ENCODE measurements around the gene CPSF4L.

The CPSF4L gene

DNA sequence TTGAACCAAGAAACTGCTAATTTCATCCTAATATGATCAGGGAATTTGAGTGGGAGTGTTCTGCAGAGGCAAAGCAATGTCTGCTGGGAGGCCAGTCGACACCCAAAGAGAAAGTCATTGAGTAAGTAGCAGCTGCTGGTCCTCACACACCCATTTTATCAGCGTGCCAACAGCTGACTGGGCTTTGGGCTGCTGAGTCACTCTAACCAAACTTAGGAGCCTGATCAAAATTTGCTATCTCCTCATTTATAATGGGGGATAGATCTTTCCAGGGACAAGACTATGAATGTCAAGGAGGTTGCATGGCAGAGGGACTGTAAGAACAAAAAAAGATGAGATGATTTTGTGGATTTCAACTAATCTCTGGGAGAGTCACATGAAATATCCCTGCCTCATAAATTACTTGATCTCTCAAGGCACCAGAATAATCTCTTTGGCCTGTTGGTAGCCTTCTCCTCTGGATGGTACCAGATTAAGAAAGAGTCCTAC lies 32.9 kb downstream of the CPSF4L start:
- in situ Hi-C loops (cut with HindIII; ENCODE audit: low sequenced_read_pairs): no loop called here
- peak; percentile 55 for DNase-seq (ENCODE audit: low read depth)
- TF ChIP-seq, protein P1, sequence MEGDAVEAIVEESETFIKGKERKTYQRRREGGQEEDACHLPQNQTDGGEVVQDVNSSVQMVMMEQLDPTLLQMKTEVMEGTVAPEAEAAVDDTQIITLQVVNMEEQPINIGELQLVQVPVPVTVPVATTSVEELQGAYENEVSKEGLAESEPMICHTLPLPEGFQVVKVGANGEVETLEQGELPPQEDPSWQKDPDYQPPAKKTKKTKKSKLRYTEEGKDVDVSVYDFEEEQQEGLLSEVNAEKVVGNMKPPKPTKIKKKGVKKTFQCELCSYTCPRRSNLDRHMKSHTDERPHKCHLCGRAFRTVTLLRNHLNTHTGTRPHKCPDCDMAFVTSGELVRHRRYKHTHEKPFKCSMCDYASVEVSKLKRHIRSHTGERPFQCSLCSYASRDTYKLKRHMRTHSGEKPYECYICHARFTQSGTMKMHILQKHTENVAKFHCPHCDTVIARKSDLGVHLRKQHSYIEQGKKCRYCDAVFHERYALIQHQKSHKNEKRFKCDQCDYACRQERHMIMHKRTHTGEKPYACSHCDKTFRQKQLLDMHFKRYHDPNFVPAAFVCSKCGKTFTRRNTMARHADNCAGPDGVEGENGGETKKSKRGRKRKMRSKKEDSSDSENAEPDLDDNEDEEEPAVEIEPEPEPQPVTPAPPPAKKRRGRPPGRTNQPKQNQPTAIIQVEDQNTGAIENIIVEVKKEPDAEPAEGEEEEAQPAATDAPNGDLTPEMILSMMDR (IDR thresholded peaks at IDR 0.05; ENCODE audit: low read depth, low read length, missing control alignments): no peak
- H3K4me3 ChIP-seq (ENCODE audit: low read depth, low read length): no peak overlapping the region

DNA sequence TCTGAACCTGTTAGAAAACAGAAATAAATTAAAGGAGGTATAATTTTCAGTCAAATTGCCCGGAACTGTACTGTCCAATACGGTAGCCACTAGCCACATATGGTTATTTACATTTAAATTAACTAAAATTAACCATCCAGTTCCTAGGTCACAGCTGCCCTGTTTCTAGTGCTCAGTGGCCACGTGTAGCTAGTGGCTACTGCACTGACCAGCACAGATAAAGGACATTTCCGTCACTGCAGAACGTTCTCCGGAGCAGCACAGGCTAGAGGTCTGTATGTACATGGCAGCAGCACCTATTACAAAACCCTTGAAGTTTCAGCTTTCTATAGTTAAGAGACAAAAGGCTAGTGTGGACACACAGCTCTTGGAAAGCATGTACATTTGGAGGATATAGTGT lies 33.7 kb downstream of the CPSF4L start:
- in situ Hi-C loops (cut with HindIII; ENCODE audit: low sequenced_read_pairs): no loop called here
- no peak for DNase-seq (ENCODE audit: low read depth)
- TF ChIP-seq, protein P1 (IDR thresholded peaks at IDR 0.05; ENCODE audit: low read depth, low read length, missing control alignments): no peak
- H3K4me3 ChIP-seq (ENCODE audit: low read depth, low read length): no peak overlapping the region

DNA sequence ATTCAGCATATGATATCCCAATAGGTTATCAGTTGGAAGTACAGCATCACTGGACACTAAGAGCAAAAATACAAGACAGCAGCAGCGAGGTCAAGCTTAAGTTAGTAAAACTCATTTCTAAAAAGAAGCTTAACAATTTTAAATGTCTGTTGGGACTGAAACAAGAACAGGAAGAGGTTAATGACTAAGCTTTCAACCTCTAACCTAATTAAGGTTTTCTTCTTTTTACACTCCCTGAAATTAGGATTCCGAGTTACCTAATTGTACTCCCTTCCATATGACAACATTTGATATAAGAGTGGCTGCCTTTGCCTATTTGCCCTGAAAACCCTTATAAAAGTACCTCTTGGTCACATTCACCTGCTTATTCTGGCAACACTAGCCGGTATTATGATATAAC lies 34.3 kb downstream of the CPSF4L start:
- TF ChIP-seq, protein P1 (IDR thresholded peaks at IDR 0.05; ENCODE audit: low read depth, low read length, missing control alignments): no peak
- H3K4me3 ChIP-seq (ENCODE audit: low read depth, low read length): no peak overlapping the region
- in situ Hi-C loops (cut with HindIII; ENCODE audit: low sequenced_read_pairs): no loop called here
- DNase-seq (ENCODE audit: low read depth): no peak

DNA sequence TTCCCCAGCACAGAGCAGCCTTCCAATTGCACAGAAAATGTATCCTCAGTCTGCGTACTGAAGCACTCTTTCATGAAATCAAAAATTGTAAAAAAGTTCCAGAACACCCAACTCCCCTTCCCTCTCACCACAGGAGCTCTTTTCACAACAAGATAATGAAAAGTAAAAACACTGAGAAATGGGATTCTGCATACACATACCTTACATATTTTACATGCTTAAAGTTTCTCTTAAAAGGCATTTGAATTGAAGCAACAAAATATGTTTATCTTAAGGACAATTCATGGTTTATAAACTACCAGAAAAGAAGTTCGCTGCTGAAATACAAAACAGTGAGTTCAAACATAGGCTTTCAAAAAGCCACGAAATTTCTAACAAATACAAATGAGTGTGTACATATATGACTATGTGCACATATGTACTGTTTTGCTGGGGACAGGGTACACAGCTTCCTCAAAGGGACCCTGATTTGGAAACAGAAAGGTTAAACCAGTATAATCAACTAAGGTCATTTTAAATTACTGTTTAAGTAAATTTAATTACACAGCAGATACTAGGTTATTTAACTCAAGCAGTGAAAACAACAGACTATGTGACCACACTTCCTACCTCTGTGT lies 35.0 kb downstream of the CPSF4L start:
- DNase-seq (ENCODE audit: low read depth): no peak
- TF ChIP-seq, protein P1 (IDR thresholded peaks at IDR 0.05; ENCODE audit: low read depth, low read length, missing control alignments): no peak
- in situ Hi-C loops (cut with HindIII; ENCODE audit: low sequenced_read_pairs): no loop called here
- H3K4me3 ChIP-seq (ENCODE audit: low read depth, low read length): no peak overlapping the region

DNA sequence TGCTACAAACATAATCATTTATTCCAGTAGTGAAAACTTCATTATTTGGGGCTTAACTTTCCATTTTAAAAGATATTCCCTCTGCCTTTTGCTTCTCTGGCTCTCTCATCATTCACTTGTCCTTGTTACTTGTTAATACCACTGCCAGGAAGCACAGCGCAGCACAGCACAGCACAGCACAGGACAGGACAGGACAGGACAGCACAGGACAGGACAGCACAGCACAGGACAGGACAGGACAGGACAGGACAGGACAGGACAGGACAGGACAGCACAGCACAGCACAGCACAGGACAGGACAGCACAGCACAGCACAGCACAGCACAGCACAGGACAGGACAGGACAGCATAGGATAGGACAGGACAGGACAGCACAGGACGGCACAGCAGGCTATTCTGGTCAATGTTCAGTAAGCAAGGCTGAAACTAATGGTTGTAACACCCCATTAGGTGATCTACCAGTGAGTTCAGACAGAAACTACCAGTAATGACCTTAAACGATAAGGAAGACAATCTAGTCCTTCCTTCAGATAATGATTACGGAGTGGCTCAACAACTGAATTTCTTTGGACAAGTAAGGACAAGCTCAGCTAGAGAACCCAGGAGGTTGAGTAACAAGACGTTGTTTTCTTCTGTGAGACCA lies 36.9 kb downstream of the CPSF4L start:
- in situ Hi-C loops (cut with HindIII; ENCODE audit: low sequenced_read_pairs): no loop called here
- no peak for DNase-seq (ENCODE audit: low read depth)
- TF ChIP-seq, protein P1 (IDR thresholded peaks at IDR 0.05; ENCODE audit: low read depth, low read length, missing control alignments): no peak
- no peak overlapping the region for H3K4me3 ChIP-seq (ENCODE audit: low read depth, low read length)

DNA sequence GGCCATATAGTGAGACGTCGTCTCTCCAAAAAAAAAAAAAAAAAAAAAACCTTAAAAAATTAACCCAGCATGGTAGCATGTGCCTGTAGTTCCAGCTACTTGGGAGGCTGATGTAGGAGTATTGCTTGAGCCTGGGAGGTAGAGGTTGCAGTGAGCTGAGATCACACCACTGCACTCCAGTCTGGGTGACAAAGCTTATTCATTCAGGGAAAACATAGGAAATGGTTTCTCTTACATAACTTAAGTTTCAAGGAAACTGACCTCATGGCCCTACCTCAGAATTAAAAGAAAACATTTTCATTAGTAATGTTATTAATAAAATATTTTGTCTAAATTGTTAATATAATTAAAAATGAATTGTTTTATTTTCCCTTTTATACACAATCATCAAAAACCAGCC lies 37.4 kb downstream of the CPSF4L start:
- DNase-seq (ENCODE audit: low read depth): no peak
- no peak overlapping the region for H3K4me3 ChIP-seq (ENCODE audit: low read depth, low read length)
- in situ Hi-C loops (cut with HindIII; ENCODE audit: low sequenced_read_pairs): no loop called here
- TF ChIP-seq, protein P1 (IDR thresholded peaks at IDR 0.05; ENCODE audit: low read depth, low read length, missing control alignments): no peak

Data from astrocyte of the cerebellum (primary cell).